Measurements from ENCODE around the gene ADCK1. TPM values are rescaled to one million over a fixed set of nuclear protein-coding genes. Genes with fewer than 3 reads are reported as not detected.

Gene ADCK1
- total and polyA plus RNA-seq, 8 donors, result 0.58 to 39.1 (median 4.0) TPM

DNA sequence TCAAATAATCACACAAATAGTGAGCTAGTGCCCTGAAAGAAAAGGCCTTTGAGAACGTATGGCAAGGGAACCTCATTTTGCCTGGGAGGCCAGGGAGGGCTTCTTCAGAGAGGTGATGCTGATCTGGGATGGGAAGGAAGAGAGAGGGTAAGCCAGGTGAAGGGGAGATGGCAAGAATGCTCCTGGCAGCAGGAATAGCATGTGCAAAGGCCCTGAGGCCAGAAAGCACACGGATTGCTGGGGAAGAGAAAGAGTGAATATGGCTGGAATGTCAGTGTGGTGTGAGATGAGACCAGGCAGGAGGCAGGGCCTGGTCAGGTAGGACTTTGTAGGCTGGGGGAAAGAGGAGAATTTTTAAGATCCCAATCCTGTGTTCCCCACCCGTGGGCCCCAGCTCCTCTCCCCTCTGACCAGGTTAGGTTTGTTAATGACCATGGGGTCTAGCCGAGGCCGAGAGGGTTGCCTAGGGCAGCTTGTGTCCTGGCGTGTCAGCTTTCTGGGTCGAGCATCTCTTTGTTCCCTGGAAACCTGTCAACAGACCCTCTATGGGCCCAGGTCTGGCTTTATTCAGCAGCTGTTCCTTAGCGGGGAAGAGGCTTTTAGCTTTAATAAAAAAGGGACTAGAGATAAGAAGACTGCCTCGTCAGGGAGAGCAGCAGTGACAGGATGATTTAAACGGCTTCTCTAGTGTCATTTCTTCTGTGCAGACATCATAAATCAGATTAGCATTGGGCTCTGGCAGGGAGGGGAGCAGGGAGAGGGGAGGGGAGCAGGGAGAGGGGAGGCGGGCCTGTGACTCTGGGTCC lies 123.4 kb downstream of the ADCK1 start:
- DNase-seq, result peak in 1 of 2 donors; percentile 32
- WGBS, 5 donors, result 64 to 78% (median 73%) methylated on average over 11 of the region's 11 CpGs
- Histone ChIP-seq H3K27ac (no peak overlapping the region), H3K4me3 (no peak overlapping the region), H3K4me1 (no peaks in the 10 kb centered on the region), H3K9me3 (peaks cover 0 to 5% (median 0%) of the 10 kb centered on the region in 4 donors), H3K36me3 (peaks cover 0 to 37% (median 28%) of the 10 kb centered on the region in 4 donors), H3K27me3 (no peaks in the 10 kb centered on the region)
- no peak for TF ChIP-seq EP300 (IDR thresholded peaks at IDR 0.05)
- intact Hi-C loops (cut with DNase I; ENCODE audit: low total_unique reads), result no loop called here

DNA sequence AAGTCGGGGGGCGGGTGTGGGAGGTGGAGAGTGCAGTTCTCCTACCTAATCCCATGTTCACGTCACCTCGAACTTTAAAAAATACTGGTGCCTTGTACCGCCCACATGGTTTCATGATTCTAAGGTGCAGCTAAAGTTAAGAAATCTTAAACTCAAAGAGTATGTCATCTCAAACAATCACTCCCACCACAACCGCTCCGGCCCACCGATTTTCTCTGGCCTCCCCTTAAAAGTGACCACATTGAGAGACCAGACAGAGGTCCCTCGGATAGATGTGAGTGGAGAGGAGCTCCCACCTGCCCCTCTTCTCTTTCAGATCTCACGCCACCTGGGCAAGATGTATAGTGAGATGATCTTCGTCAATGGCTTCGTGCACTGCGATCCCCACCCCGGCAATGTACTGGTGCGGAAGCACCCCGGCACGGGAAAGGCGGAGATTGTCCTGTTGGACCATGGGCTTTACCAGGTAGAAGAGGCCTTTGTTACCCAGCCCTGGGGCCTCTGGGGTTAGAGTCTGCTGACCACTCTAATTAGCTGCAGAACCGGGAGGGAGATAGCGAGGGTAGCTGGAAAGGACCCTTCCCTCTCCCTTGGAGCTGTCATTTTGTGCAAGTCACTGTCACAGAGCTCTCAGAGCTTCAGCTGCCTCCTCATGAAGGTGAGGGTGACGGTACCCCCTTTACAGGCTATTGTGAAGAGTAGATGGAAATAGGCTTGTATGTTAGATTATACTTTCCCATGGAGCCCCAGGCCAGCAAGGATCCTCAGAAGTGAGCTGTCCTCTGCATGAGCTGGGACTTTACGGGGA lies 124.4 kb downstream of the ADCK1 start:
- Histone ChIP-seq H3K27me3 (no peaks in the 10 kb centered on the region), H3K4me1 (no peaks in the 10 kb centered on the region), H3K36me3 (peaks cover 0 to 38% (median 28%) of the 10 kb centered on the region in 4 donors), H3K27ac (no peak overlapping the region), H3K4me3 (no peak overlapping the region), H3K9me3 (peaks cover 0 to 5% (median 0%) of the 10 kb centered on the region in 4 donors)
- no peak for TF ChIP-seq EP300 (IDR thresholded peaks at IDR 0.05)
- TF ChIP-seq, protein P1, sequence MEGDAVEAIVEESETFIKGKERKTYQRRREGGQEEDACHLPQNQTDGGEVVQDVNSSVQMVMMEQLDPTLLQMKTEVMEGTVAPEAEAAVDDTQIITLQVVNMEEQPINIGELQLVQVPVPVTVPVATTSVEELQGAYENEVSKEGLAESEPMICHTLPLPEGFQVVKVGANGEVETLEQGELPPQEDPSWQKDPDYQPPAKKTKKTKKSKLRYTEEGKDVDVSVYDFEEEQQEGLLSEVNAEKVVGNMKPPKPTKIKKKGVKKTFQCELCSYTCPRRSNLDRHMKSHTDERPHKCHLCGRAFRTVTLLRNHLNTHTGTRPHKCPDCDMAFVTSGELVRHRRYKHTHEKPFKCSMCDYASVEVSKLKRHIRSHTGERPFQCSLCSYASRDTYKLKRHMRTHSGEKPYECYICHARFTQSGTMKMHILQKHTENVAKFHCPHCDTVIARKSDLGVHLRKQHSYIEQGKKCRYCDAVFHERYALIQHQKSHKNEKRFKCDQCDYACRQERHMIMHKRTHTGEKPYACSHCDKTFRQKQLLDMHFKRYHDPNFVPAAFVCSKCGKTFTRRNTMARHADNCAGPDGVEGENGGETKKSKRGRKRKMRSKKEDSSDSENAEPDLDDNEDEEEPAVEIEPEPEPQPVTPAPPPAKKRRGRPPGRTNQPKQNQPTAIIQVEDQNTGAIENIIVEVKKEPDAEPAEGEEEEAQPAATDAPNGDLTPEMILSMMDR (IDR thresholded peaks at IDR 0.05), result no peak
- TF ChIP-seq POLR2A (IDR thresholded peaks at IDR 0.05), result no peak
- TF ChIP-seq POLR2AphosphoS5 (IDR thresholded peaks at IDR 0.05), result no peak
- intact Hi-C loops (cut with DNase I; ENCODE audit: low total_unique reads), result no loop called here
- WGBS, 5 donors, result 94 to 97% (median 96%) methylated on average over 22 of the region's 22 CpGs
- DNase-seq, result no peak

DNA sequence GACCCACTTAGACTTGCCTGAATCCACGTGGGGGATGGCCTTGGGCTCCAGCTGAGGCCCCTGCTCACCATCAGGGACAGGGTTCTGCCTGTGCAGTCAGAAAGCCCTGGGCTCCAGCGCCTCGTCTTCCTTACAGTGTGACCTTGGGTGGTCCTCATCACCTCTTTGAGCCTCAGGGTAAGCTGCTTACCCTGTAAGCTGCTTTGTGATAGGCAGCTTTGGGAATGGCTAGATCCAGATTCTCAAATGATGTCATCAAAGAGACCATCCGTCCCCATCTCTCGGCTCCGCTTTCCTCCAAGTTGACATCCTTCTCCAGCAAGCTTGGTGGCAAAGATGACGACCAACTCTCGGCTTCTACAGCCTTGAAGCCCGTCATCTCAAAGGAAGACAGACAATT lies 127.0 kb downstream of the ADCK1 start:
- intact Hi-C loops (cut with DNase I; ENCODE audit: low total_unique reads), result no loop called here
- no peak for DNase-seq
- Histone ChIP-seq H3K9me3 (no peaks in the 10 kb centered on the region), H3K36me3 (peaks cover under 1 to 63% (median 38%) of the 10 kb centered on the region in 4 donors), H3K27me3 (no peaks in the 10 kb centered on the region), H3K27ac (no peak overlapping the region), H3K4me3 (no peak overlapping the region), H3K4me1 (no peaks in the 10 kb centered on the region)
- 72 to 100% (median 93%) methylated on average over 6 to 9 of the region's 9 CpGs for WGBS, 5 donors
- TF ChIP-seq POLR2A (IDR thresholded peaks at IDR 0.05) (no peak), EP300 (IDR thresholded peaks at IDR 0.05) (no peak), POLR2AphosphoS5 (IDR thresholded peaks at IDR 0.05) (no peak)
- TF ChIP-seq, protein P1 (IDR thresholded peaks at IDR 0.05), result no peak

DNA sequence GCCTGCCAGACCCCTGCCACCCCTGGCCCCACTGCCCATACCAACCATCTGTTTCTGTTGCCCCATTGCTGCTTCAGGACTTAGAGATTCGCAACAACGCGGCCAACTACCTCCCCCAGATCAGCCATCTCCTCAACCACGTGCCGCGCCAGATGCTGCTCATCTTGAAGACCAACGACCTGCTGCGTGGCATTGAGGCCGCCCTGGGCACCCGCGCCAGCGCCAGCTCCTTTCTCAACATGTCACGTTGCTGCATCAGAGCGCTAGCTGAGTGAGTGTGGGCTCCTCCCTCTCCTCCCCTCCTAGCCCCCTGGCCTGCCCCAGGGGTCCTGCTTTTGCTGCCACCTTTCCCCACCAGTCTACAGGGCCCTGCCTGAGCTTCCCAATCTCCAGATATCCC lies 131.5 kb downstream of the ADCK1 start:
- no peak for TF ChIP-seq POLR2A (IDR thresholded peaks at IDR 0.05)
- TF ChIP-seq POLR2AphosphoS5 (IDR thresholded peaks at IDR 0.05), result no peak
- TF ChIP-seq, protein P1 (IDR thresholded peaks at IDR 0.05), result no peak
- TF ChIP-seq EP300 (IDR thresholded peaks at IDR 0.05), result no peak
- DNase-seq, result no peak
- Histone ChIP-seq H3K27me3 (no peaks in the 10 kb centered on the region), H3K27ac (no peak overlapping the region), H3K4me3 (no peak overlapping the region), H3K36me3 (peaks cover 14 to 85% (median 57%) of the 10 kb centered on the region in 4 donors), H3K4me1 (no peaks in the 10 kb centered on the region), H3K9me3 (peaks cover 0 to 16% (median 7%) of the 10 kb centered on the region in 4 donors)
- WGBS, 5 donors, result 96 to 97% (median 97%) methylated on average over 14 of the region's 14 CpGs
- intact Hi-C loops (cut with DNase I; ENCODE audit: low total_unique reads), result no loop called here
